ENCODE results near the gene WDR75.

GRCh38 chr2:189511210-189511959 lies 70.1 kb downstream of the WDR75 start:
- TF ChIP-seq TOX (CRISPR knock-in tag; IDR thresholded peaks at IDR 0.05; ENCODE audit: borderline replicate concordance) (no peak), PATZ1 (CRISPR knock-in tag; IDR thresholded peaks at IDR 0.05; ENCODE audit: borderline replicate concordance) (no peak), POU6F1 (CRISPR knock-in tag; IDR thresholded peaks at IDR 0.05; ENCODE audit: borderline replicate concordance, low read depth) (no peak), ZC3H10 (CRISPR knock-in tag; IDR thresholded peaks at IDR 0.05) (no peak), PPARA (CRISPR knock-in tag; IDR thresholded peaks at IDR 0.05; ENCODE audit: borderline replicate concordance) (no peak), ZNF70 (CRISPR knock-in tag; IDR thresholded peaks at IDR 0.05) (no peak), CREB5 (CRISPR knock-in tag; IDR thresholded peaks at IDR 0.05; ENCODE audit: low read depth) (no peak), RARB (CRISPR knock-in tag; IDR thresholded peaks at IDR 0.05) (no peak), SNAI2 (CRISPR knock-in tag; IDR thresholded peaks at IDR 0.05) (no peak), TSHZ2 (CRISPR knock-in tag; IDR thresholded peaks at IDR 0.05) (no peak)

Data from SK-N-SH treated with all-trans-retinoic acid at 6 μM for 48 hours (cell line).